HEK293 (cell line): Measurements from ENCODE around the gene ZNF529.

ENCODE experiments used
- BCL11A ChIP-seq: fragments of 450-650 bp; formaldehyde crosslinking; IDR thresholded peaks from 2 replicates; pipeline ENCODE4 v1.5.1; 2016; ENCODE audit warnings: low read depth, missing biosample characterization, missing genetic modification characterization
- CTCF ChIP-seq: fragments of 450-650 bp; formaldehyde crosslinking; IDR thresholded peaks from 2 replicates; pipeline ENCODE4 v1.5.1; 2016; ENCODE audit warnings: missing biosample characterization, missing genetic modification characterization
- FEZF1 ChIP-seq: fragments of 450-650 bp; formaldehyde crosslinking; IDR thresholded peaks from 2 replicates; pipeline ENCODE4 v1.5.1; 2016; ENCODE audit warnings: missing biosample characterization, missing genetic modification characterization
- HIC1 ChIP-seq: fragments of 450-650 bp; formaldehyde crosslinking; IDR thresholded peaks from 2 replicates; pipeline ENCODE4 v1.5.1; 2016; ENCODE audit warnings: missing biosample characterization, missing genetic modification characterization
- REST ChIP-seq: fragments of 450-650 bp; formaldehyde crosslinking; IDR thresholded peaks from 2 replicates; pipeline ENCODE4 v1.5.1; 2016; ENCODE audit warnings: missing biosample characterization, missing genetic modification characterization
- ZBTB17 ChIP-seq: fragments of 450-650 bp; formaldehyde crosslinking; IDR thresholded peaks from 2 replicates; pipeline ENCODE4 v1.5.1; 2016; ENCODE audit warnings: missing biosample characterization, missing genetic modification characterization
- ZBTB21 ChIP-seq: fragments of 450-650 bp; formaldehyde crosslinking; IDR thresholded peaks from 2 replicates; pipeline ENCODE4 v1.5.1; 2017; ENCODE audit warnings: missing biosample characterization, missing genetic modification characterization
- ZNF175 ChIP-seq: fragments of 450-650 bp; formaldehyde crosslinking; IDR thresholded peaks from 2 replicates; pipeline ENCODE4 v1.5.1; 2016; ENCODE audit warnings: missing biosample characterization, missing genetic modification characterization
- ZNF37A ChIP-seq: fragments of 450-650 bp; IDR thresholded peaks from 2 replicates; pipeline ENCODE4 v1.5.1; 2018; ENCODE audit warnings: missing biosample characterization, missing genetic modification characterization
- ZNF449 ChIP-seq: fragments of 450-650 bp; formaldehyde crosslinking; IDR thresholded peaks from 2 replicates; pipeline ENCODE4 v1.5.1; 2017; ENCODE audit warnings: missing biosample characterization, mild to moderate bottlenecking, missing genetic modification characterization, moderate library complexity
- ZNF610 ChIP-seq: fragments of 450-650 bp; formaldehyde crosslinking; IDR thresholded peaks from 2 replicates; pipeline ENCODE4 v1.5.1; 2016; ENCODE audit warnings: missing biosample characterization, missing genetic modification characterization, borderline replicate concordance
- ZNF830 ChIP-seq: fragments of 450-650 bp; IDR thresholded peaks from 2 replicates; pipeline ENCODE4 v1.5.0; 2018; ENCODE audit warnings: missing biosample characterization, missing genetic modification characterization, low read depth, mild to moderate bottlenecking, moderate library complexity

- TF ChIP-seq HIC1 (tag by site-specific recombination): no peak
- TF ChIP-seq ZNF830 (tag by site-specific recombination): no peak
- TF ChIP-seq ZNF37A (tag by site-specific recombination): no peak
- no peak for TF ChIP-seq REST (tag by site-specific recombination)
- no peak for TF ChIP-seq CTCF (tag by site-specific recombination)
- no peak for TF ChIP-seq ZBTB17 (tag by site-specific recombination)
- TF ChIP-seq ZBTB21 (tag by site-specific recombination): no peak
- TF ChIP-seq ZNF449 (tag by site-specific recombination): no peak
- TF ChIP-seq ZNF175 (tag by site-specific recombination): no peak
- no peak for TF ChIP-seq FEZF1 (tag by site-specific recombination)
- no peak for TF ChIP-seq BCL11A (tag by site-specific recombination)
- TF ChIP-seq ZNF610 (tag by site-specific recombination): no peak
Observed at GRCh38 chr19:36526581-36526980, 46.5 kb downstream of the ZNF529 start.
